Pancreas (tissue), 10 donors: ENCODE data around the gene TTI1. TPM values are rescaled to one million over a fixed set of nuclear protein-coding genes. Genes with fewer than 3 reads are reported as not detected.

Experiments used
- ATAC-seq, 4 donors: fragments of 200-7000 bp; cut with Tn5 transposase; one replicate each; pipeline versions ENCODE4 v1.8.0 to v1.9.1; 2020; ENCODE audit warnings: mild to moderate bottlenecking in 4 of 4, moderate library complexity in 4 of 4
- DNase-seq, 6 donors: peaks; one replicate each; pipeline ENCODE4 v3.0.0-alpha.2; 2020
- FAIRE-seq: peaks from 2 replicates; lab custom pipeline; 2012; peaks lifted over from hg19 to GRCh38; lab: Jason Lieb, UNC
- H3K27ac ChIP-seq, 4 donors: fragments of 200-600 bp; sonication (generic); 1 replicate in 3 of 4; 2 replicates in 1 of 4; pipeline versions ENCODE4 v1.5.0 to v1.8.0; 2020
- H3K27me3 ChIP-seq, 4 donors: fragments of 200-600 bp; one replicate each; pipeline ENCODE4 v1.8.0; 2021
- H3K36me3 ChIP-seq, 3 donors: fragments of 200-600 bp; sonication (generic) in 1 of 3; one replicate each; pipeline versions ENCODE4 v1.5.0 to v1.8.0; 2020 to 2021
- H3K4me1 ChIP-seq, 3 donors: fragments of 200-600 bp; one replicate each; pipeline ENCODE4 v1.8.0; 2021
- H3K4me3 ChIP-seq, 4 donors: fragments of 200-600 bp; sonication (generic) in 2 of 4; one replicate each; pipeline versions ENCODE4 v1.5.0 to v1.8.0; 2020 to 2021
- H3K9me3 ChIP-seq, 4 donors: fragments of 200-600 bp; one replicate each; pipeline ENCODE4 v1.8.0; 2021
- CTCF ChIP-seq, 4 donors: fragments of 200-600 bp; sonication (generic) in 3 of 4; IDR thresholded peaks; one replicate each; pipeline versions ENCODE4 v1.5.0 to v1.8.0; 2021; ENCODE audit warnings: antibody characterized with exemption in 4 of 4
- WGBS, 2 donors: extraction: QIAGEN DNeasy Blood & Tissue Kit; methylation state at CpG; one replicate each; pipeline ENCODE4 v1.1.7; 2013; 5-methylcytosine and 5-hydroxymethylcytosine counted together
- intact Hi-C, 3 donors: fragments of 100-400 bp; cut with DNase I; formaldehyde crosslinking; loops; one replicate each; pipeline versions ENCODE4 v1.11.1 to v1.14.2; 2022
- polyA plus RNA-seq, 2 donors: library from polyadenylated mRNA; stranded (reverse); fragments of 200-250 nt; gene quantifications; one replicate each; pipeline ENCODE4 v1.2.3, GENCODE V29; 2013
- total RNA-seq, 6 donors: library from RNA; stranded (reverse); fragmentation: NEBNext Ultra II Directional in 4 of 6; extraction: Animal tissue kit (Norgen Biotek cat#: 25700) in 4 of 6; gene quantifications; one replicate each; pipeline versions ENCODE4 v1.2.1 to v1.2.4, GENCODE V29; 2021 to 2023
- donor health status: healthy with polysubstance abuse.
- donor health status: DM: no; HTN: no; CAD: no; lungs with moderate emphysema.
- donor health status: DM: no; HTN: no; CAD: no.
- donor health status: control.
- donor health status: control.
- donor health status: Bipolar disorder and iron deficiency.
- donor health status: DM: yes; HTN: yes; CAD: no.
- donor health status: DM: no; HTN: no; CAD: no.
- donor health status: DM: no; HTN: no; CAD: no.
- donor health status: DM: yes; HTN: yes; CAD: no.

The TTI1 gene
- total and polyA plus RNA-seq, 8 donors, result 10.1 to 18.0 (median 11.2) TPM

- H3K4me3 ChIP-seq, result no peak overlapping the region
- no peaks in the 10 kb centered on the region for H3K9me3 ChIP-seq
- H3K36me3 ChIP-seq, result no peaks in the 10 kb centered on the region
- intact Hi-C loops, result no loop called here
- FAIRE-seq (no peak), ATAC-seq (no peak), DNase-seq (peak in 1 of 6 donors; percentile 26)
- no peak overlapping the region for H3K27ac ChIP-seq
- H3K4me1 ChIP-seq, result no peaks in the 10 kb centered on the region
- no peaks in the 10 kb centered on the region for H3K27me3 ChIP-seq
- no peak for TF ChIP-seq CTCF (IDR thresholded peaks at IDR 0.05)
- WGBS, 2 donors, result 79 to 83% methylated on average over 10 of the region's 10 CpGs
Measured at GRCh38 chr20:37936041-37936440, 97.2 kb downstream of the TTI1 start.

GRCh38 chr20:37935435-37935834 lies 97.8 kb downstream of the TTI1 start:
- Histone ChIP-seq H3K4me3 (no peak overlapping the region), H3K9me3 (no peaks in the 10 kb centered on the region), H3K4me1 (no peaks in the 10 kb centered on the region), H3K36me3 (no peaks in the 10 kb centered on the region), H3K27ac (no peak overlapping the region), H3K27me3 (no peaks in the 10 kb centered on the region)
- DNase-seq (peak in 1 of 6 donors; percentile 15), FAIRE-seq (no peak), ATAC-seq (no peak)
- no peak for TF ChIP-seq CTCF (IDR thresholded peaks at IDR 0.05)
- intact Hi-C loops, result no loop called here
- 48 to 63% methylated on average over 7 of the region's 7 CpGs for WGBS, 2 donors

GRCh38 chr20:37934634-37935375 lies 98.5 kb downstream of the TTI1 start:
- Histone ChIP-seq H3K4me1 (no peaks in the 10 kb centered on the region), H3K27ac (no peak overlapping the region), H3K4me3 (no peak overlapping the region), H3K36me3 (no peaks in the 10 kb centered on the region), H3K27me3 (no peaks in the 10 kb centered on the region), H3K9me3 (no peaks in the 10 kb centered on the region)
- DNase-seq (peak in 1 of 6 donors; percentile 14), FAIRE-seq (no peak), ATAC-seq (no peak)
- intact Hi-C loops, result no loop called here
- WGBS, 2 donors, result 67 to 75% methylated on average over 14 of the region's 14 CpGs
- no peak for TF ChIP-seq CTCF (IDR thresholded peaks at IDR 0.05)

- no peak overlapping the region for H3K27ac ChIP-seq
- no peak overlapping the region for H3K4me3 ChIP-seq
- no peaks in the 10 kb centered on the region for H3K9me3 ChIP-seq
- intact Hi-C loops, result no loop called here
- no peaks in the 10 kb centered on the region for H3K4me1 ChIP-seq
- ATAC-seq (no peak), FAIRE-seq (no peak), DNase-seq (peak in 1 of 6 donors; percentile 23)
- WGBS, 2 donors, result 71 to 77% methylated on average over 15 of the region's 15 CpGs
- no peaks in the 10 kb centered on the region for H3K36me3 ChIP-seq
- no peaks in the 10 kb centered on the region for H3K27me3 ChIP-seq
- TF ChIP-seq CTCF (IDR thresholded peaks at IDR 0.05), result no peak
Measured at GRCh38 chr20:37933786-37934633, 99.2 kb downstream of the TTI1 start.

Other genes starting within 250 kb of the TTI1 start
- 1 to 10 TPM; 1.1 to 4.4 (median 2.8) TPM for gene VSTM2L, start 130.3 kb downstream of the TTI1 start, total RNA-seq
- 10 to 100 TPM in 1 of 2 donors, 1 to 10 TPM in 1; 2.8 to 10.1 TPM for gene VSTM2L, start 130.3 kb downstream of the TTI1 start, polyA plus RNA-seq
- gene RPRD1B, start 290 bp upstream of the TTI1 start, total RNA-seq, result 10 to 100 TPM in 5 of 6 donors, 1 to 10 TPM in 1; 9.2 to 19.7 (median 12.8) TPM
- gene RPRD1B, start 290 bp upstream of the TTI1 start, polyA plus RNA-seq, result 1 to 10 TPM; 6.0 to 9.3 TPM
- 10 to 100 TPM in 3 of 6 donors, 1 to 10 TPM in 3; 3.7 to 92.6 (median 10.6) TPM for gene TGM2, start 131.8 kb upstream of the TTI1 start, total RNA-seq
- 10 to 100 TPM in 1 of 2 donors, 1 to 10 TPM in 1; 9.2 to 12.9 TPM for gene TGM2, start 131.8 kb upstream of the TTI1 start, polyA plus RNA-seq
- gene KIAA1755, start 227.3 kb upstream of the TTI1 start, total RNA-seq, result 1 to 10 TPM in 2 of 6 donors, under 1 TPM in 4; 0.24 to 2.5 (median 0.55) TPM
- 1 to 10 TPM; 1.4 to 1.7 TPM for gene KIAA1755, start 227.3 kb upstream of the TTI1 start, polyA plus RNA-seq